ENCODE results near the gene DSTYK.

GRCh38 chr1:205224736-205225135 is 13.2 kb upstream of the DSTYK start:
- TF ChIP-seq CTCF (IDR thresholded peaks at IDR 0.05; ENCODE audit: extremely low read depth in 1 of 2, insufficient read depth in 1 of 2, low read depth in 1 of 2, low read length in 2 of 2) (no peak), POLR2A (IDR thresholded peaks at IDR 0.05; ENCODE audit: low read depth, low read length) (no peak), EZH2 (IDR thresholded peaks at IDR 0.05; ENCODE audit: borderline replicate concordance, low read depth, low read length, severe bottlenecking) (no peak), MAX (IDR thresholded peaks at IDR 0.05; ENCODE audit: insufficient read depth, insufficient read length) (no peak), JUN (IDR thresholded peaks at IDR 0.05; ENCODE audit: borderline replicate concordance, insufficient read depth, insufficient read length, low read depth) (no peak), POLR2AphosphoS5 (IDR thresholded peaks at IDR 0.05; ENCODE audit: insufficient read depth, low read depth, low read length) (no peak), FOS (IDR thresholded peaks at IDR 0.05; ENCODE audit: borderline replicate concordance, insufficient read depth, low read length) (no peak)
